Measurements from ENCODE around the gene NBEAL1.

DNA sequence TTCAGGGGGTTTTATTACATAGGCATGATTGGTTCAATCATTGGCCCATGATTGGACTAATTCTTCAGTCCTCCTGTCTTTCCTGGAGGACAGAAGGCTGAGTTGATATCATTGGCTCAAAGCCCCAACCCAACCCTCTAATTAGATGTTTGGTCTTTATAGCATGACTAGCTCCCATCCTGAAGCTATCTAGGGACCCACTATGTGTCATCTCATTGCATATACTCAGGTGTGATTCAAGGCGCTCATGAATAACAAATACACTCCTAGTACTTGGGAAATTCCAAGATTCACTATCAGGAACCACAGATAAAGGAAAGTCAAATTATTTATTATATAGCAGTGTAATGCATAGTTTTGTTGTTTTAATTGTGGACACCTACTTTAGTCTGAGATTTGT, 24.9 kb upstream of the NBEAL1 start:
- no peak for TF ChIP-seq POLR2A (IDR thresholded peaks at IDR 0.05; ENCODE audit: low read depth)
- no peak for TF ChIP-seq POLR2AphosphoS5 (IDR thresholded peaks at IDR 0.05)
